BJ (cell line): ENCODE results near the gene NCOA7. TPM values are rescaled to one million over a fixed set of nuclear protein-coding genes. Genes with fewer than 3 reads are reported as not detected.

Experiments
- CTCF ChIA-PET: fragments of 350-600 bp; formaldehyde crosslinking; extraction: SDS; loops from one replicate; lab custom pipeline; 2021; ENCODE audit warnings: antibody characterized with exemption, inconsistent platforms; lab: Yijun Ruan, JAX
- POLR2A ChIA-PET: fragments of 300-600 bp; sonication (Branson Sonifier 250); formaldehyde crosslinking; extraction: SDS; loops from one replicate; lab custom pipeline; 2021; ENCODE audit warnings: antibody characterized with exemption; lab: Charles Lee
- DNase-seq: peaks from one replicate; pipeline ENCODE4 v3.0.0-alpha.2; 2011; ENCODE audit warnings: low read depth
- H3K27me3 ChIP-seq: 2 replicates; pipeline ENCODE4 v1.6.0; 2011; ENCODE audit warnings: low read length; ENCODE audit not compliant: control insufficient read depth, insufficient read depth
- H3K36me3 ChIP-seq: 2 replicates; pipeline ENCODE4 v1.5.1; 2011; ENCODE audit warnings: low read length; ENCODE audit not compliant: control insufficient read depth, insufficient read depth
- H3K4me3 ChIP-seq: 2 replicates; pipeline ENCODE4 v1.5.1; 2011; ENCODE audit warnings: low read depth, mild to moderate bottlenecking, control low read depth, low read length
- polyA plus RNA-seq: library from polyadenylated mRNA; depleted of rRNA; stranded (reverse); fragments of >200 nt; gene quantifications from 2 replicates; pipeline ENCODE4 v1.2.3, GENCODE V29; 2011
- TF ChIP-seq, protein P1 (sequence below): IDR thresholded peaks from 2 replicates; pipeline ENCODE4 v1.5.1; 2011; ENCODE audit warnings: low read depth, mild to moderate bottlenecking, control low read depth, inconsistent platforms, low read length, moderate library complexity; ENCODE audit not compliant: insufficient read depth

NCOA7 gene
- polyA plus RNA-seq, 1 experiment: 27.2 TPM

DNA sequence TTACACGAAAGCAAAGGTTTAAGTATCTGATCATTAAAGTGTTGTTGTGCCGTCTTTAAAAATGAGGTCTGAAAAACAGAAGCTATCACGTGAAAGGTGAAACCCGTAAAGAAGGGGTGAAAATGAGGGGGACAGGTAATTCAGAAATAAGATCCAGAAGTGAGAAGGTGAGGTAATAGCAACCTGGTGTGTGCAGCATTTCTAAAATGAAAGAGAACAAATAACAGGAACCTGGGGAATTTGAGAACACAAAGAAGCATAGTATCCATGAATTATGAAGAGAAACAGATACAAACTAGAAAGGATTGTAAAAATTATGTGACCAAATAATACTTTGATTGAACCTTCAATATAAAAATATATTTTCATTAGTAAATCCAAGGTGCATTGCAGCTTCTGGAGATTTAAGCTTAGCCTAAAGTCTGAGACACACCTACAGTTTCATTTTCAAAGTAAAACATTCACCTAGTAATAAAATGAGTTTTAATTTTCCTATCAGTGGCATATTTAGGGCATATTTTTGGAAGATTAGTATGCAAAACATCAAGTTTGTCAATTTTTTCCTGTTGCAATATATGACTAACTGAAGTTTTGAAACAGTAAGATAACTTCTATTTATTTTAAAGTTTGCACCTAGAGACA, 39.9 kb upstream of the NCOA7 start:
- Histone ChIP-seq H3K36me3 (no peaks in the 10 kb centered on the region), H3K27me3 (peaks cover 46% of the 10 kb centered on the region), H3K4me3 (no peak overlapping the region)
- DNase-seq: no peak
- TF ChIP-seq, protein P1, sequence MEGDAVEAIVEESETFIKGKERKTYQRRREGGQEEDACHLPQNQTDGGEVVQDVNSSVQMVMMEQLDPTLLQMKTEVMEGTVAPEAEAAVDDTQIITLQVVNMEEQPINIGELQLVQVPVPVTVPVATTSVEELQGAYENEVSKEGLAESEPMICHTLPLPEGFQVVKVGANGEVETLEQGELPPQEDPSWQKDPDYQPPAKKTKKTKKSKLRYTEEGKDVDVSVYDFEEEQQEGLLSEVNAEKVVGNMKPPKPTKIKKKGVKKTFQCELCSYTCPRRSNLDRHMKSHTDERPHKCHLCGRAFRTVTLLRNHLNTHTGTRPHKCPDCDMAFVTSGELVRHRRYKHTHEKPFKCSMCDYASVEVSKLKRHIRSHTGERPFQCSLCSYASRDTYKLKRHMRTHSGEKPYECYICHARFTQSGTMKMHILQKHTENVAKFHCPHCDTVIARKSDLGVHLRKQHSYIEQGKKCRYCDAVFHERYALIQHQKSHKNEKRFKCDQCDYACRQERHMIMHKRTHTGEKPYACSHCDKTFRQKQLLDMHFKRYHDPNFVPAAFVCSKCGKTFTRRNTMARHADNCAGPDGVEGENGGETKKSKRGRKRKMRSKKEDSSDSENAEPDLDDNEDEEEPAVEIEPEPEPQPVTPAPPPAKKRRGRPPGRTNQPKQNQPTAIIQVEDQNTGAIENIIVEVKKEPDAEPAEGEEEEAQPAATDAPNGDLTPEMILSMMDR: no peak
- POLR2A ChIA-PET: interaction anchor here (0.7 kb wide), 1 partner anchor 21 kb away, joined by 4 read pairs; no protein-coding TSS in a partner anchor
- CTCF ChIA-PET: interaction anchor here (1.4 kb wide), 1 partner anchor 438 kb away, joined by 6 read pairs; no protein-coding TSS in a partner anchor

DNA sequence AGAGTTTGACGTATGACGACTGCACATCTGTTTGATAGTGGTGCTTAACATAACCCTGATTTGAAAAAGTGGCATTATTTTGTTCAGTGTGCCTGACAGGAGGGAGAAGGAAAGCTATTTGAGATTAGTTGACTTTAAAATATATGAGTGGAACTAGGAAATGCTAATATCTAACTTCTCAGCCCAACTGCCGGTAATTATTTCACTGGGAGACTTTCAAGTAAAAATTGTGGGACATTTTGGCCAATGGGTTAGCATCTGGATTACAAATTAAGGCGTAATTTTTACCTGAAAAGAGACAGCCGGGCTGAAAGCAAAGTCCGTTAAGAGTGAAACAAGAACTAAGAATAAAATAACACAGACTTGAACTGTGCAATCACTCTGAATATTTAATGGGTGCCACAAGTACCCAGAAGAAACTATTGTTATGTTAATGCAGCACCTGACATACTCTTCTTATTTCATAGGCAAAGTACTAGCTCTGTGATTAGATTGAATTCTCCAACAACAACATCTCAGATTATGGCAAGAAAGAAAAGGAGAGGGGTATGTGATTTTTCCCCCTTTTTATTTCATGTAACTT, 39.3 kb upstream of the NCOA7 start:
- no peaks in the 10 kb centered on the region for H3K36me3 ChIP-seq
- CTCF ChIA-PET: interaction anchor here (0.9 to 1.4 kb wide), 3 partner anchors 437 to 441 kb away, joined by 3 to 6 read pairs (median 4); no protein-coding TSS in a partner anchor
- H3K4me3 ChIP-seq: no peak overlapping the region
- no peak for DNase-seq
- peaks cover 41% of the 10 kb centered on the region for H3K27me3 ChIP-seq
- TF ChIP-seq, protein P1: no peak
- POLR2A ChIA-PET: interaction anchor here (0.6 to 0.7 kb wide), 2 partner anchors 21 to 866 kb away, joined by 4 read pairs; no protein-coding TSS in a partner anchor

DNA sequence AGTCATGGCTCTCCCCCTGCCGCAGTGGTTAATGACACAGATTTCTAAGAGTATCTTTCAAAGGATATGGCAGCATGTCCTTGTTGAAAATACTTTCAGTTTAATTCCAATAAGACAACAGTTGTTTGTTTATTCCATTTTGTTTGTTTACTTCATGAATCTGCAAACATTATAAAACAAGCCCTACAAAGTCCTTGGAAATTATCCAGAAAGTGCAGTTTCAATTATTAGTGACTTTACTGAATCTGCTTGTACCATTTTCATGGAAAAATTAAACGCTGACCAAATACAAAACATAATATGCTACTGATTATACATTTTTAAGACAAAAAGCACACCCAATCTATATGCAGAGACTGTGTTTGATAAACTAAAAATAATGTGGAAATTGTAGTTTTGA, 38.0 kb upstream of the NCOA7 start:
- POLR2A ChIA-PET: no interaction called here
- Histone ChIP-seq H3K27me3 (peaks cover 35% of the 10 kb centered on the region), H3K36me3 (no peaks in the 10 kb centered on the region), H3K4me3 (no peak overlapping the region)
- TF ChIP-seq, protein P1: no peak
- CTCF ChIA-PET: interaction anchor here (0.9 to 2.4 kb wide), 5 partner anchors 16 to 603 kb away, joined by 3 to 12 read pairs (median 9); no protein-coding TSS in a partner anchor
- no peak for DNase-seq

DNA sequence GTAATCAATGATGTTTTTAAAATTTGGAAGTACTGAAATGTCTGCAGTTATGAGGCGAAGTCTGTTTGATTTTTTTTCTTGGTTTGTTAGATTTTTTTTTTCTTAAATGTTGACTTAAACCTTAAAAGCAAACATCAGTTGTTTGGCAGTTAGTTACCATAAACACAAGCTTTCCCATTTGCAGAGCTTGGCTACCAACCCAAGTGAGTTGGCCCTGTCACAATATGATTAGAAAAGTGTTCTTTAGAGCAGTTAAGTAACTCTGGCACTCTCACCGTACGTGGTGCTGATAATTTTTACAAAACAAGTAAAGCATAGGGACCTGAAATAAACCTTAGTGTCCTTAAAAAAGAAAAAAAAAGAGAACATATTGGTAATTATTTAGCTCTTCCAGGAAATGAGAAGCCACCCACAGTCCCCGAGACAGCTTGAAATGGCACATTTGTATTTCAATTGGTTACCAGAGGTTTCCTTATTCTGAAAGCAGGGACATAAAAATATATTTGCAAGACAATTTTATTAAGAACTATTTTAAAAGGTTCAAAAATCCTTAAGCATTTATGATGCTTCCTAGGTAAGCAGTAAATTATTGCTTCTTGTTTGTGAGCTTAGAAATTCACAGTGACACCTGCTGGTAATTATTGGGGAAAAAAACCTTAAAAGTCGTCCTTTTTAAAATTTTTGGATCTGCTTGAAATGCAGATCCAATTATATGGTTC, 37.4 kb upstream of the NCOA7 start:
- ChIA-PET CTCF (interaction anchor here (0.6 to 2.4 kb wide), 9 partner anchors 16 to 1934 kb away, joined by 3 to 12 read pairs (median 4); no protein-coding TSS in a partner anchor), POLR2A (interaction anchor here (0.6 kb wide), 1 partner anchor 198 kb away, joined by 3 read pairs; no protein-coding TSS in a partner anchor)
- Histone ChIP-seq H3K36me3 (no peaks in the 10 kb centered on the region), H3K27me3 (peaks cover 30% of the 10 kb centered on the region), H3K4me3 (no peak overlapping the region)
- DNase-seq: no peak
- TF ChIP-seq, protein P1: peak; percentile 28; the same call in 1 of the 2 replicates
